Trophoblast cell (in vitro differentiated cells and primary cell): ENCODE data around the gene NCOA7.

ENCODE experiments used
- DNase-seq, 2 donors: peaks; one replicate each; pipeline ENCODE4 v3.0.0-alpha.2; 2016
- H2AFZ ChIP-seq: 2 replicates; pipeline ENCODE4 v1.6.1; 2013; ENCODE audit warnings: low read length, moderate library complexity, mild to moderate bottlenecking; ENCODE audit not compliant: insufficient read depth, poor library complexity
- H2AK5ac ChIP-seq: 2 replicates; pipeline ENCODE4 v1.6.1; 2013; ENCODE audit warnings: mild to moderate bottlenecking, low read length
- H2BK120ac ChIP-seq: 2 replicates; pipeline ENCODE4 v1.6.1; 2013; ENCODE audit warnings: low read length, mild to moderate bottlenecking, moderate library complexity; ENCODE audit not compliant: insufficient read depth, poor library complexity
- H2BK12ac ChIP-seq: 2 replicates; pipeline ENCODE4 v1.6.1; 2013; ENCODE audit warnings: mild to moderate bottlenecking, low read length, moderate library complexity
- H2BK5ac ChIP-seq: 2 replicates; pipeline ENCODE4 v1.6.1; 2013; ENCODE audit warnings: low read length, low read depth, moderate library complexity, mild to moderate bottlenecking; ENCODE audit not compliant: poor library complexity
- H3K14ac ChIP-seq: 2 replicates; pipeline ENCODE4 v1.6.1; 2013; ENCODE audit warnings: mild to moderate bottlenecking, low read length
- H3K18ac ChIP-seq: 2 replicates; pipeline ENCODE4 v1.6.1; 2013; ENCODE audit warnings: mild to moderate bottlenecking, low read length
- H3K23ac ChIP-seq: 2 replicates; pipeline ENCODE4 v1.6.1; 2013; ENCODE audit warnings: low read length
- H3K27ac ChIP-seq: 2 replicates; pipeline ENCODE4 v1.5.1; 2013; ENCODE audit warnings: low read depth, mild to moderate bottlenecking, inconsistent platforms, low read length, moderate library complexity
- H3K27me3 ChIP-seq: 2 replicates; pipeline ENCODE4 v1.6.1; 2013; ENCODE audit warnings: inconsistent platforms, mild to moderate bottlenecking, low read length, moderate library complexity; ENCODE audit not compliant: insufficient read depth
- H3K36me3 ChIP-seq, 2 experiments: 1 replicate in 1 of 2; 2 replicates in 1 of 2; pipeline ENCODE4 v1.6.1; 2013; ENCODE audit warnings: low read length in 2 of 2, mild to moderate bottlenecking in 2 of 2, moderate library complexity in 1 of 2; ENCODE audit not compliant: insufficient read depth in 2 of 2, control insufficient read depth in 1 of 2
- H3K4ac ChIP-seq: 2 replicates; pipeline ENCODE4 v1.6.1; 2013; ENCODE audit warnings: low read depth, mild to moderate bottlenecking, low read length, moderate library complexity
- H3K4me1 ChIP-seq, 2 experiments: 1 replicate in 1 of 2; 2 replicates in 1 of 2; pipeline ENCODE4 v1.6.1; 2013; ENCODE audit warnings: low read length in 2 of 2, mild to moderate bottlenecking in 2 of 2, moderate library complexity in 1 of 2; ENCODE audit not compliant: insufficient read depth in 2 of 2, control insufficient read depth in 1 of 2
- H3K4me2 ChIP-seq: 2 replicates; pipeline ENCODE4 v1.6.1; 2013; ENCODE audit warnings: inconsistent platforms, mild to moderate bottlenecking, low read length, moderate library complexity
- H3K4me3 ChIP-seq: 2 replicates; pipeline ENCODE4 v1.5.1; 2013; ENCODE audit warnings: mild to moderate bottlenecking, low read depth, low read length, inconsistent platforms
- H3K79me1 ChIP-seq: one replicate; pipeline ENCODE4 v1.6.1; 2013; ENCODE audit warnings: low read length
- H3K79me2 ChIP-seq: 2 replicates; pipeline ENCODE4 v1.6.1; 2013; ENCODE audit warnings: low read length, mild to moderate bottlenecking; ENCODE audit not compliant: control insufficient read depth, insufficient read depth, poor library complexity
- H3K9ac ChIP-seq: 2 replicates; pipeline ENCODE4 v1.6.1; 2013; ENCODE audit warnings: mild to moderate bottlenecking, low read length
- H3K9me3 ChIP-seq: 2 replicates; pipeline ENCODE4 v1.6.1; 2013; ENCODE audit warnings: low read depth, mild to moderate bottlenecking, control low read depth, inconsistent platforms, low read length; ENCODE audit not compliant: insufficient read depth
- H4K12ac ChIP-seq: 2 replicates; pipeline ENCODE4 v1.6.1; 2013; ENCODE audit warnings: low read depth, mild to moderate bottlenecking, low read length, moderate library complexity
- H4K8ac ChIP-seq: 2 replicates; pipeline ENCODE4 v1.6.1; 2013; ENCODE audit warnings: low read depth, mild to moderate bottlenecking, low read length, moderate library complexity
- H4K91ac ChIP-seq: one replicate; pipeline ENCODE4 v1.6.1; 2013; ENCODE audit warnings: low read depth, mild to moderate bottlenecking, low read length, moderate library complexity
- WGBS: extraction: QIAGEN DNeasy Blood & Tissue Kit; methylation state at CpG from one replicate; pipeline ENCODE4 v1.1.7; 2013; ENCODE audit warnings: missing lambda C conversion rate; ENCODE audit not compliant: insufficient read length, insufficient coverage; ENCODE audit errors: extremely low coverage; 5-methylcytosine and 5-hydroxymethylcytosine counted together

NCOA7 gene

GRCh38 chr6:125794342-125795137 is 3.8 kb downstream of the NCOA7 start:
- Histone ChIP-seq H4K8ac (no peak overlapping the region), H4K12ac (no peak overlapping the region), H3K27me3 (no peaks in the 10 kb centered on the region), H2BK120ac (no peak overlapping the region), H3K79me1 (peaks cover 17% of the 10 kb centered on the region), H3K4ac (no peak overlapping the region), H3K4me1 (peaks cover 10 to 13% of the 10 kb centered on the region in 2 experiments), H2BK5ac (no peak overlapping the region), H3K9ac (no peak overlapping the region), H2AFZ (no peak overlapping the region), H3K4me3 (no peak overlapping the region), H3K36me3 (no peaks in the 10 kb centered on the region), H2BK12ac (no peak overlapping the region), H3K9me3 (no peaks in the 10 kb centered on the region), H2AK5ac (no peak overlapping the region), H3K79me2 (peaks cover 2% of the 10 kb centered on the region), H3K23ac (no peak overlapping the region), H3K18ac (no peak overlapping the region), H4K91ac (no peak overlapping the region), H3K4me2 (no peak overlapping the region), H3K27ac (no peak overlapping the region), H3K14ac (no peak overlapping the region)
- DNase-seq = no peak
- WGBS = no CpG with 5 or more reads among the region's 5 CpGs

- Histone ChIP-seq H3K27me3 (no peaks in the 10 kb centered on the region), H2BK5ac (no peak overlapping the region), H3K4me2 (no peak overlapping the region), H4K91ac (no peak overlapping the region), H3K36me3 (no peaks in the 10 kb centered on the region), H3K14ac (no peak overlapping the region), H3K9ac (no peak overlapping the region), H3K18ac (no peak overlapping the region), H3K23ac (no peak overlapping the region), H2BK12ac (no peak overlapping the region), H3K79me2 (peaks cover 2% of the 10 kb centered on the region), H4K8ac (no peak overlapping the region), H3K79me1 (peaks cover 11% of the 10 kb centered on the region), H3K4me3 (no peak overlapping the region), H3K27ac (no peak overlapping the region), H2AK5ac (no peak overlapping the region), H4K12ac (no peak overlapping the region), H2AFZ (no peak overlapping the region), H3K9me3 (no peaks in the 10 kb centered on the region), H2BK120ac (no peak overlapping the region), H3K4ac (no peak overlapping the region), H3K4me1 (peaks cover 5 to 8% of the 10 kb centered on the region in 2 experiments)
- no CpG with 5 or more reads among the region's 1 CpG for WGBS
- DNase-seq = no peak
Measured at GRCh38 chr6:125795301-125795700, 4.5 kb downstream of the NCOA7 start.

- Histone ChIP-seq H2AK5ac (no peak overlapping the region), H3K79me1 (peaks cover 3% of the 10 kb centered on the region), H2BK5ac (peak overlapping the region; percentile 42), H3K23ac (no peak overlapping the region), H3K4me2 (no peak overlapping the region), H3K4me3 (no peak overlapping the region), H3K14ac (no peak overlapping the region), H4K8ac (no peak overlapping the region), H3K9ac (no peak overlapping the region), H3K27me3 (no peaks in the 10 kb centered on the region), H3K79me2 (peaks cover 2% of the 10 kb centered on the region), H2AFZ (no peak overlapping the region), H3K36me3 (peaks cover 0 to 2% of the 10 kb centered on the region in 2 experiments), H3K18ac (no peak overlapping the region), H3K4me1 (peaks cover 5 to 9% of the 10 kb centered on the region in 2 experiments), H3K4ac (no peak overlapping the region), H4K91ac (peak overlapping the region; percentile 48), H2BK12ac (no peak overlapping the region), H2BK120ac (peak overlapping the region; percentile 49), H4K12ac (no peak overlapping the region), H3K9me3 (no peaks in the 10 kb centered on the region), H3K27ac (no peak overlapping the region)
- no CpG with 5 or more reads among the region's 3 CpGs for WGBS
- no peak for DNase-seq
Measured at GRCh38 chr6:125797120-125797885, 6.5 kb downstream of the NCOA7 start.

GRCh38 chr6:125797886-125798444 is 7.2 kb downstream of the NCOA7 start:
- H3K27me3 ChIP-seq = no peaks in the 10 kb centered on the region
- no CpG with 5 or more reads among the region's 3 CpGs for WGBS

More at GRCh38 chr6:125797886-125798444, 7.2 kb downstream of the NCOA7 start:
- H3K79me1 ChIP-seq = peaks cover 3% of the 10 kb centered on the region
- H3K18ac ChIP-seq = no peak overlapping the region
- DNase-seq = peak; percentile 76 to 85
- peak overlapping the region; percentile 56 for H3K4me2 ChIP-seq
- no peak overlapping the region for H3K14ac ChIP-seq
- no peak overlapping the region for H4K91ac ChIP-seq
- H2BK12ac ChIP-seq = no peak overlapping the region
- no peak overlapping the region for H3K4ac ChIP-seq
- H2BK120ac ChIP-seq = no peak overlapping the region
- no peak overlapping the region for H3K4me3 ChIP-seq
- no peak overlapping the region for H4K12ac ChIP-seq
- no peak overlapping the region for H2BK5ac ChIP-seq
- H3K27ac ChIP-seq = peak overlapping the region; percentile 59
- H3K9ac ChIP-seq = no peak overlapping the region
- no peak overlapping the region for H4K8ac ChIP-seq
- H3K4me1 ChIP-seq = peaks cover 5 to 9% of the 10 kb centered on the region in 2 experiments
- no peaks in the 10 kb centered on the region for H3K9me3 ChIP-seq
- H3K36me3 ChIP-seq = peaks cover 0 to 3% of the 10 kb centered on the region in 2 experiments
- peaks cover 2% of the 10 kb centered on the region for H3K79me2 ChIP-seq
- no peak overlapping the region for H2AK5ac ChIP-seq
- no peak overlapping the region for H3K23ac ChIP-seq
- H2AFZ ChIP-seq = no peak overlapping the region
